PFSK-1 (cell line): ENCODE data around the gene RPS6KC1.

Experiments
- FOXP2 ChIP-seq: optimal IDR thresholded peaks from 2 replicates; pipeline ENCODE3; 2011; ENCODE audit warnings: borderline replicate concordance, control low read depth, inconsistent platforms; ENCODE audit not compliant: insufficient read depth; ENCODE audit errors: extremely low read length, extremely low read depth
- POLR2AphosphoS5 ChIP-seq: IDR thresholded peaks from 2 replicates; pipeline ENCODE4 v1.6.1; 2012; ENCODE audit warnings: low read depth, mild to moderate bottlenecking, control low read depth, low read length, moderate library complexity
- SIN3A ChIP-seq: IDR thresholded peaks from 2 replicates; pipeline ENCODE4 v1.6.1; 2012; ENCODE audit warnings: mild to moderate bottlenecking, low read length, moderate library complexity, borderline replicate concordance; ENCODE audit not compliant: insufficient read depth
- TAF1 ChIP-seq: IDR thresholded peaks from 2 replicates; pipeline ENCODE4 v1.6.1; 2012; ENCODE audit warnings: low read length, control low read depth, borderline replicate concordance; ENCODE audit not compliant: insufficient read depth
- TF ChIP-seq, protein P1 (sequence below), 2 experiments: IDR thresholded peaks; 2 replicates each; pipeline versions ENCODE4 v1.6.1 to v1.8.0; 2011 to 2012; ENCODE audit warnings: low read depth in 2 of 2, low read length in 2 of 2, control low read depth in 1 of 2, inconsistent platforms in 1 of 2, mild to moderate bottlenecking in 1 of 2, moderate library complexity in 1 of 2; ENCODE audit not compliant: insufficient read depth in 1 of 2

RPS6KC1 gene

GRCh38 chr1:213194383-213194782 lies 143.3 kb downstream of the RPS6KC1 start:
- TF ChIP-seq TAF1 (no peak), FOXP2 (no peak), SIN3A (no peak), POLR2AphosphoS5 (no peak)
- TF ChIP-seq, protein P1, sequence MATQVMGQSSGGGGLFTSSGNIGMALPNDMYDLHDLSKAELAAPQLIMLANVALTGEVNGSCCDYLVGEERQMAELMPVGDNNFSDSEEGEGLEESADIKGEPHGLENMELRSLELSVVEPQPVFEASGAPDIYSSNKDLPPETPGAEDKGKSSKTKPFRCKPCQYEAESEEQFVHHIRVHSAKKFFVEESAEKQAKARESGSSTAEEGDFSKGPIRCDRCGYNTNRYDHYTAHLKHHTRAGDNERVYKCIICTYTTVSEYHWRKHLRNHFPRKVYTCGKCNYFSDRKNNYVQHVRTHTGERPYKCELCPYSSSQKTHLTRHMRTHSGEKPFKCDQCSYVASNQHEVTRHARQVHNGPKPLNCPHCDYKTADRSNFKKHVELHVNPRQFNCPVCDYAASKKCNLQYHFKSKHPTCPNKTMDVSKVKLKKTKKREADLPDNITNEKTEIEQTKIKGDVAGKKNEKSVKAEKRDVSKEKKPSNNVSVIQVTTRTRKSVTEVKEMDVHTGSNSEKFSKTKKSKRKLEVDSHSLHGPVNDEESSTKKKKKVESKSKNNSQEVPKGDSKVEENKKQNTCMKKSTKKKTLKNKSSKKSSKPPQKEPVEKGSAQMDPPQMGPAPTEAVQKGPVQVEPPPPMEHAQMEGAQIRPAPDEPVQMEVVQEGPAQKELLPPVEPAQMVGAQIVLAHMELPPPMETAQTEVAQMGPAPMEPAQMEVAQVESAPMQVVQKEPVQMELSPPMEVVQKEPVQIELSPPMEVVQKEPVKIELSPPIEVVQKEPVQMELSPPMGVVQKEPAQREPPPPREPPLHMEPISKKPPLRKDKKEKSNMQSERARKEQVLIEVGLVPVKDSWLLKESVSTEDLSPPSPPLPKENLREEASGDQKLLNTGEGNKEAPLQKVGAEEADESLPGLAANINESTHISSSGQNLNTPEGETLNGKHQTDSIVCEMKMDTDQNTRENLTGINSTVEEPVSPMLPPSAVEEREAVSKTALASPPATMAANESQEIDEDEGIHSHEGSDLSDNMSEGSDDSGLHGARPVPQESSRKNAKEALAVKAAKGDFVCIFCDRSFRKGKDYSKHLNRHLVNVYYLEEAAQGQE (IDR thresholded peaks at IDR 0.05; ENCODE audit: insufficient read depth in 1 of 2, low read depth in 2 of 2, low read length in 2 of 2): no peak

GRCh38 chr1:213194855-213195254 lies 143.8 kb downstream of the RPS6KC1 start:
- TF ChIP-seq TAF1 (no peak), SIN3A (no peak), POLR2AphosphoS5 (no peak), FOXP2 (no peak)
- TF ChIP-seq, protein P1 (IDR thresholded peaks at IDR 0.05; ENCODE audit: insufficient read depth in 1 of 2, low read depth in 2 of 2, low read length in 2 of 2): no peak

DNA sequence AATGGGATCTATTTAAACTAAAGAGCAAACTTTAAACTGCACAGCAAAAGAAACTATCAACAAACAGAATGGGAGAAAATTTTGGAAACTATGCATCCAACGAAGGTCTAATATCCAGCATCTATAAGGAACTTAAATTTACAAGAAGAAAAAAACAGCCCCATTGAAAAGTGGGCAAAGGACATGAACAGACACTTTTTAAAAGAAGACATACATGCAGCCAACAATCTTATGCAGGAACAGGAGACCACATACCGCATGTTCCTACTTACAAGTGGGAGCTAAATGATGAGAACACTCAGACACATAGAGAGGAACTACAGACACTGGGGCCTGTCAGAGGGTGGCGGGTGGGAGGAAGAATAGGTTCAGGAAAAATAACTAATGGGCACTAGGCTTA lies 149.6 kb downstream of the RPS6KC1 start:
- no peak for TF ChIP-seq POLR2AphosphoS5
- no peak for TF ChIP-seq SIN3A
- no peak for TF ChIP-seq FOXP2
- TF ChIP-seq TAF1: no peak
- TF ChIP-seq, protein P1 (IDR thresholded peaks at IDR 0.05; ENCODE audit: insufficient read depth in 1 of 2, low read depth in 2 of 2, low read length in 2 of 2): no peak

- TF ChIP-seq, protein P1 (IDR thresholded peaks at IDR 0.05; ENCODE audit: insufficient read depth in 1 of 2, low read depth in 2 of 2, low read length in 2 of 2): no peak
- no peak for TF ChIP-seq SIN3A
- no peak for TF ChIP-seq TAF1
- TF ChIP-seq FOXP2: no peak
- TF ChIP-seq POLR2AphosphoS5: no peak
Observed at GRCh38 chr1:213201380-213202155, 150.5 kb downstream of the RPS6KC1 start.

- TF ChIP-seq TAF1 (no peak), POLR2AphosphoS5 (no peak), SIN3A (no peak), FOXP2 (no peak)
- TF ChIP-seq, protein P1 (IDR thresholded peaks at IDR 0.05; ENCODE audit: insufficient read depth in 1 of 2, low read depth in 2 of 2, low read length in 2 of 2): no peak
Observed at GRCh38 chr1:213211201-213211600, 160.2 kb downstream of the RPS6KC1 start.
